Thyroid gland (tissue), 4 donors: Measurements from ENCODE around the gene SRSF12. TPM values are rescaled to one million over a fixed set of nuclear protein-coding genes. Genes with fewer than 3 reads are reported as not detected.
A peak's percentile ranks its signal among the peaks of the same experiment; 100 is the strongest.

ENCODE experiments used
- DNase-seq, 2 donors: peaks; one replicate each; pipeline ENCODE4 v3.0.0-alpha.2; 2019
- H3K27ac ChIP-seq, 3 donors: fragments of 200-600 bp; sonication (generic); 1 replicate in 2 of 3; 2 replicates in 1 of 3; pipeline ENCODE4 v1.5.1; 2016 to 2019; ENCODE audit warnings: mild to moderate bottlenecking in 1 of 3, moderate library complexity in 1 of 3
- H3K27me3 ChIP-seq: fragments of 200-600 bp; sonication (generic); one replicate; pipeline ENCODE4 v1.5.1; 2019
- H3K36me3 ChIP-seq, 2 donors: fragments of 200-600 bp; sonication (generic); one replicate each; pipeline ENCODE4 v1.5.1; 2016 to 2019
- H3K4me1 ChIP-seq, 2 donors: fragments of 200-600 bp; sonication (generic); one replicate each; pipeline ENCODE4 v1.5.1; 2017 to 2019
- H3K4me3 ChIP-seq, 3 donors: fragments of 200-600 bp; sonication (generic); replicated peaks in 1 of 3; 1 replicate in 2 of 3; 2 replicates in 1 of 3; pipeline ENCODE4 v1.5.1; 2016; ENCODE audit warnings: mild to moderate bottlenecking in 1 of 3
- H3K9me3 ChIP-seq: fragments of 200-600 bp; sonication (generic); one replicate; pipeline ENCODE4 v1.5.1; 2017
- POLR2A ChIP-seq, 2 donors: fragments of 450-650 bp; IDR thresholded peaks; one replicate each; pipeline ENCODE4 v1.6.1; 2017; ENCODE audit warnings: antibody characterized with exemption in 2 of 2, mild to moderate bottlenecking in 2 of 2, moderate library complexity in 1 of 2
- WGBS, 2 donors: methylation state at CpG; one replicate each; pipeline ENCODE4 v1.1.5; 2017; 5-methylcytosine and 5-hydroxymethylcytosine counted together
- intact Hi-C: fragments of 100-400 bp; cut with DNase I; formaldehyde crosslinking; loops from one replicate; pipeline ENCODE4 v1.15.1; 2023
- total RNA-seq, 4 donors: library from RNA; depleted of rRNA; stranded (reverse); fragments of >200 nt; gene quantifications; one replicate each; pipeline ENCODE4 v1.2.3, GENCODE V29; 2016
- TF ChIP-seq, protein P1 (sequence below), 6 experiments: fragments of 200-600 bp in 3 of 6; fragments of 450-650 bp in 3 of 6; sonication (generic) in 3 of 6; IDR thresholded peaks; one replicate each; pipeline ENCODE4 v1.5.1; 2016 to 2019; ENCODE audit warnings: antibody characterized with exemption in 6 of 6, mild to moderate bottlenecking in 2 of 6, inconsistent platforms in 1 of 6, moderate library complexity in 1 of 6

Gene SRSF12
- total RNA-seq, 4 donors from 2014 or later, result 0.88 to 3.3 (median 2.7) TPM

DNA sequence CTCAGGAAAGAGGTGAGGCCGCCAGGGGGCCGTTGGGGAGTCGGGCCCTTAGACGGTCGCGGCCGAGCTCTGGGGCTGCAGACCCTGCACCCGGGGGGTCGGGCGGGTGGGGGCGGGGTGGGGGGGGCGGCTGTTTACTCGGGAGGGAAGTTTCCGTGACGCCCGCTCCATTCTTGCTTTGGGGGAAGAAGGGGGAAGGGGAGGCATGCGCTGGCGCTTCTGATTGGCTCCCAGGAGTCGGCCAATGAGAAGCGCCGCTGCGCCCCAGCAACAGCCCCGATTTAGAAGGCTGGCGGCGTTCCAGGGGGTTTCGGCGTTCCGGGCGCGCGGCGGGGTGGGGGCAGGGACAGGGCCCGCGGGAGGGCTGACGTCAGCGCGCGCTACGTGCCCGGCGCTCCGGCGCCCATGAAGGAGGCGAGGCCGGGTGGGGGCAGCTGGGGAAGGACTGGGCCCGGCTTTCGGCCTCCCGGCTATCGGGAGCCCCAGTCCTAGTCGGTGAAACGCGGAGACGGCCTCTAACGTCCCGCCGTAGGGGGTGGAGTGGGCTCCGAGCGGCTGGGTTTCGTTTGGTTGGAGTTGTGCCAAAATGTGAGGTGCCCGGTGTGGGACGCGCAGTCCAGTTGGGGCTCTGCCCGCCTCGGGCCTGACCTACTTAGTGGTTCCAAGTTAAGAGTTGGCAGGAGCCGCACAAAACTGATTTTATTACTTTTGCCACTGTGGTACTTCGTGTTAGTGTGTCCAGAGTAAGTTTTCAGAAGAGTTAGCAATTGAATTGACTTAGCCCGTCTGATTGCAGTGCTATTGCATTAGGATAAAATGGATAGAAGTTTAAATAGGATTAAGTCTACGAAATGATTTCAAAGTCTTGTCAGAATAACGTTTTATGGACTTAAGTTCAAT lies 36.2 kb downstream of the SRSF12 start:
- peak; percentile 17 to 95 for TF ChIP-seq POLR2A (IDR thresholded peaks at IDR 0.05)
- TF ChIP-seq, protein P1, sequence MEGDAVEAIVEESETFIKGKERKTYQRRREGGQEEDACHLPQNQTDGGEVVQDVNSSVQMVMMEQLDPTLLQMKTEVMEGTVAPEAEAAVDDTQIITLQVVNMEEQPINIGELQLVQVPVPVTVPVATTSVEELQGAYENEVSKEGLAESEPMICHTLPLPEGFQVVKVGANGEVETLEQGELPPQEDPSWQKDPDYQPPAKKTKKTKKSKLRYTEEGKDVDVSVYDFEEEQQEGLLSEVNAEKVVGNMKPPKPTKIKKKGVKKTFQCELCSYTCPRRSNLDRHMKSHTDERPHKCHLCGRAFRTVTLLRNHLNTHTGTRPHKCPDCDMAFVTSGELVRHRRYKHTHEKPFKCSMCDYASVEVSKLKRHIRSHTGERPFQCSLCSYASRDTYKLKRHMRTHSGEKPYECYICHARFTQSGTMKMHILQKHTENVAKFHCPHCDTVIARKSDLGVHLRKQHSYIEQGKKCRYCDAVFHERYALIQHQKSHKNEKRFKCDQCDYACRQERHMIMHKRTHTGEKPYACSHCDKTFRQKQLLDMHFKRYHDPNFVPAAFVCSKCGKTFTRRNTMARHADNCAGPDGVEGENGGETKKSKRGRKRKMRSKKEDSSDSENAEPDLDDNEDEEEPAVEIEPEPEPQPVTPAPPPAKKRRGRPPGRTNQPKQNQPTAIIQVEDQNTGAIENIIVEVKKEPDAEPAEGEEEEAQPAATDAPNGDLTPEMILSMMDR (IDR thresholded peaks at IDR 0.05), result no peak
- Histone ChIP-seq H3K4me3 (peak overlapping the region; percentile 98 to 100 (median 100)), H3K9me3 (no peaks in the 10 kb centered on the region), H3K36me3 (peaks cover 19% of the 10 kb centered on the region in 2 donors), H3K27ac (peak overlapping the region; percentile 100), H3K27me3 (no peaks in the 10 kb centered on the region), H3K4me1 (peaks cover 29 to 32% of the 10 kb centered on the region in 2 donors)
- intact Hi-C loops, result no loop called here
- 0% methylated on average over 8 to 29 of the region's 69 CpGs for WGBS, 2 donors
- peak; percentile 100 for DNase-seq

GRCh38 chr6:89081129-89081422 lies 36.8 kb downstream of the SRSF12 start:
- no peak for DNase-seq
- intact Hi-C loops, result no loop called here
- Histone ChIP-seq H3K9me3 (no peaks in the 10 kb centered on the region), H3K4me3 (peak overlapping the region; percentile 98 to 100 (median 100)), H3K27ac (peak overlapping the region; percentile 100), H3K36me3 (peaks cover 18 to 19% of the 10 kb centered on the region in 2 donors), H3K4me1 (peaks cover 29 to 32% of the 10 kb centered on the region in 2 donors), H3K27me3 (no peaks in the 10 kb centered on the region)
- TF ChIP-seq POLR2A (IDR thresholded peaks at IDR 0.05), result no peak
- TF ChIP-seq, protein P1 (IDR thresholded peaks at IDR 0.05), result no peak
- WGBS, 2 donors, result 0% methylated on average over 10 of the region's 36 CpGs; no CpG with 5 or more reads in 1 of the 2 donors

GRCh38 chr6:89080281-89081128 lies 37.4 kb downstream of the SRSF12 start, which contains the start of gene PNRC1:
Gene PNRC1, plus strand, starts transcription at chr6:89080751. Its CDS starts 144 bp downstream, at chr6:89080895.
- intact Hi-C loops, result no loop called here
- Histone ChIP-seq H3K4me3 (peak within 1 kb of the TSS; percentile 98 to 100 (median 100)), H3K4me1 (peaks cover 29 to 30% of the 10 kb centered on the region in 2 donors), H3K36me3 (peaks cover 12 to 15% of the 10 kb centered on the region in 2 donors), H3K9me3 (no peaks in the 10 kb centered on the region), H3K27me3 (no peaks in the 10 kb centered on the region), H3K27ac (peak within 1 kb of the TSS; percentile 100)
- DNase-seq, result peak; percentile 100
- 0 to 1% methylated on average over 47 to 58 of the region's 63 CpGs for WGBS, 2 donors
- TF ChIP-seq POLR2A (IDR thresholded peaks at IDR 0.05), result peak; percentile 97 to 100
- TF ChIP-seq, protein P1 (IDR thresholded peaks at IDR 0.05), result no peak

GRCh38 chr6:89079511-89080234 lies 38.2 kb downstream of the SRSF12 start:
- Histone ChIP-seq H3K4me1 (peaks cover 21 to 23% of the 10 kb centered on the region in 2 donors), H3K36me3 (peaks cover 5 to 8% of the 10 kb centered on the region in 2 donors), H3K27me3 (no peaks in the 10 kb centered on the region), H3K27ac (peak overlapping the region; percentile 100), H3K4me3 (peak overlapping the region in 2 of 3 donors; percentile 71 to 100), H3K9me3 (no peaks in the 10 kb centered on the region)
- intact Hi-C loops, result no loop called here
- peak; percentile 58 to 59 for DNase-seq
- TF ChIP-seq POLR2A (IDR thresholded peaks at IDR 0.05), result peak in 1 of 2 donors; percentile 64
- TF ChIP-seq, protein P1 (IDR thresholded peaks at IDR 0.05), result no peak
- 1% methylated on average over 20 of the region's 20 CpGs for WGBS, 2 donors
